GM19372 (cell line): ENCODE data around the gene IL19.
"Not testable (repeated sequence)": the region's sequence is repeated elsewhere in the genome, so short reads cannot be mapped to it uniquely, and the experiment has no call there.

Experiments used
- ATAC-seq: cut with Tn5 transposase; IDR thresholded peaks from one replicate; pipeline ENCODE4 v1.9.1; 2021; ENCODE audit warnings: mild to moderate bottlenecking, low read depth, moderate library complexity; ENCODE audit not compliant: unreplicated experiment

IL19 gene

GRCh38 chr1:206739411-206740076 is 31.0 kb upstream of the IL19 start:
- peak; percentile 90 for ATAC-seq

- ATAC-seq = no peak
Observed at GRCh38 chr1:206741142-206741701, 29.4 kb upstream of the IL19 start.

GRCh38 chr1:206742719-206743383 is 27.7 kb upstream of the IL19 start:
- no peak for ATAC-seq

GRCh38 chr1:206744683-206745082 is 25.9 kb upstream of the IL19 start:
- no peak for ATAC-seq

GRCh38 chr1:206745301-206745700 is 25.3 kb upstream of the IL19 start:
- no peak for ATAC-seq

- ATAC-seq = no peak
Observed at GRCh38 chr1:206748348-206749030, 22.1 kb upstream of the IL19 start.

GRCh38 chr1:206751891-206752290 is 18.7 kb upstream of the IL19 start:
- no peak for ATAC-seq

- ATAC-seq = no peak
Observed at GRCh38 chr1:206752481-206752880, 18.1 kb upstream of the IL19 start.

- no peak for ATAC-seq
Observed at GRCh38 chr1:206753141-206753540, 17.4 kb upstream of the IL19 start.

- ATAC-seq = no peak
Observed at GRCh38 chr1:206754011-206754410, 16.6 kb upstream of the IL19 start.

- ATAC-seq = no peak
Observed at GRCh38 chr1:206757524-206758266, 12.9 kb upstream of the IL19 start.

GRCh38 chr1:206760590-206760989 is 10.0 kb upstream of the IL19 start:
- no peak for ATAC-seq

- no peak for ATAC-seq
Observed at GRCh38 chr1:206761159-206761768, 9.3 kb upstream of the IL19 start.

GRCh38 chr1:206762741-206763364 is 7.7 kb upstream of the IL19 start:
- ATAC-seq = not testable (repeated sequence)

GRCh38 chr1:206765771-206766170 is 4.8 kb upstream of the IL19 start:
- not testable (repeated sequence) for ATAC-seq

- no peak for ATAC-seq
Observed at GRCh38 chr1:206766251-206766856, 4.2 kb upstream of the IL19 start.

GRCh38 chr1:206768472-206769303 is 1.9 kb upstream of the IL19 start:
- peak; percentile 15 for ATAC-seq

- peak; percentile 72 for ATAC-seq
Observed at GRCh38 chr1:206769304-206769731, 1.3 kb upstream of the IL19 start.

- no peak for ATAC-seq
Observed at GRCh38 chr1:206771338-206771692, 742 bp downstream of the IL19 start.
